ENCODE data around the gene TSPAN14. TPM values are rescaled to one million over a fixed set of nuclear protein-coding genes. Genes with fewer than 3 reads are reported as not detected.

TSPAN14 gene
- total and polyA plus RNA-seq, 2 donors (not counting 1 experiment from before 2014, with no cell fraction given), result 12.1 to 50.0 TPM

DNA sequence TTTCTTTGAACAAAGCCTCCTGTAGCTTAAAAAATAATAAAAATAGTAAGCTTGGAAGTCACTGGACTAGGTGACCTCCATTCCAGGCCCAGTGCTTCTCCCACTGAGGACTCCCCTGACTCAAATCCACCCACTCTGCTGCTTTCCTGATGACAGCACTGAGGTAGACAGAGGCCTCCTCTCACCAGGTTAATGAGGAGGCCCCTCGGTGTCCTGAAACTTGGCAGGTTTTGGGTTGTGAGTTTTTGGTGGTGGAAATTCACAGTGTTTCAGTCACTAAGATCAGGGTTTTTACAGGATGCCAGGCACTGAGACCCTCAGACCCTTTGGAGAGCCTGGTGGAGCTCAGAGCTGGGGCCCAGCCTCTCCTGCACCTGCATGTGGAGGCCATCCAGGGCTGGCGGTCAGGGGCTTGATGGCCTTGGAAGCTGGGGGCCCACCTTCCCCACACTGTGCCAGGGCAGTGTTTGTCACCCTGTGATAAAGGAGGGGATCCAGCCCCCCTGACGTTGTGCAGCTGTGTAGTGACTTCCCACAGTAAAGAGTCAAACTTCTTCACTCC lies 19.1 kb downstream of the TSPAN14 start:
- Histone ChIP-seq H3K79me2 (ENCODE audit: control insufficient read depth, insufficient read depth, low read length) (peaks cover 38% of the 10 kb centered on the region), H3K9me3 (ENCODE audit: control insufficient read depth, insufficient read depth, low read depth, low read length) (no peaks in the 10 kb centered on the region), H3K9ac (ENCODE audit: insufficient read depth, low read length) (no peak overlapping the region), H4K20me1 (ENCODE audit: control insufficient read depth, extremely low read depth, insufficient read depth, low read length) (no peaks in the 10 kb centered on the region), H3K4me3 (replicated peaks in 1 of 4; ENCODE audit: control extremely low read depth in 1 of 4, insufficient read depth in 1 of 4, low read depth in 3 of 4, low read length in 4 of 4) (no peak overlapping the region), H3K27me3 (ENCODE audit: control insufficient read depth, insufficient read depth, low read length) (no peaks in the 10 kb centered on the region), H3K36me3 (ENCODE audit: control insufficient read depth, insufficient read depth, low read length) (peaks cover 1% of the 10 kb centered on the region), H3K27ac (ENCODE audit: insufficient read depth, low read length) (peak overlapping the region; percentile 49), H3K4me1 (ENCODE audit: control insufficient read depth, extremely low read depth, insufficient read depth, low read length) (peaks cover 27% of the 10 kb centered on the region), H2AFZ (ENCODE audit: low read length) (no peak overlapping the region), H3K4me2 (ENCODE audit: extremely low read depth, insufficient read depth, low read length) (no peak overlapping the region)
- no peak for DNase-seq (ENCODE audit: low read depth in 2 of 2)
- no peak for TF ChIP-seq CTCF (conservative IDR thresholded peaks at IDR 0.05 in 1 of 2, IDR thresholded peaks at IDR 0.05 in 1 of 2; ENCODE audit: low read depth in 1 of 2, low read length in 2 of 2)
- no peak for TF ChIP-seq EZH2 (IDR thresholded peaks at IDR 0.05; ENCODE audit: low read length, missing control alignments)

- DNase-seq (ENCODE audit: low read depth in 2 of 2), result peak; percentile 31 to 59
- Histone ChIP-seq H2AFZ (ENCODE audit: low read length) (no peak overlapping the region), H3K79me2 (ENCODE audit: control insufficient read depth, insufficient read depth, low read length) (peaks cover 36% of the 10 kb centered on the region), H3K9ac (ENCODE audit: insufficient read depth, low read length) (no peak overlapping the region), H3K27me3 (ENCODE audit: control insufficient read depth, insufficient read depth, low read length) (no peaks in the 10 kb centered on the region), H3K36me3 (ENCODE audit: control insufficient read depth, insufficient read depth, low read length) (peaks cover 1% of the 10 kb centered on the region), H3K4me1 (ENCODE audit: control insufficient read depth, extremely low read depth, insufficient read depth, low read length) (peaks cover 27% of the 10 kb centered on the region), H3K9me3 (ENCODE audit: control insufficient read depth, insufficient read depth, low read depth, low read length) (no peaks in the 10 kb centered on the region), H3K4me2 (ENCODE audit: extremely low read depth, insufficient read depth, low read length) (no peak overlapping the region), H3K27ac (ENCODE audit: insufficient read depth, low read length) (peak overlapping the region; percentile 49), H3K4me3 (replicated peaks in 1 of 4; ENCODE audit: control extremely low read depth in 1 of 4, insufficient read depth in 1 of 4, low read depth in 3 of 4, low read length in 4 of 4) (no peak overlapping the region), H4K20me1 (ENCODE audit: control insufficient read depth, extremely low read depth, insufficient read depth, low read length) (no peaks in the 10 kb centered on the region)
- no peak for TF ChIP-seq EZH2 (IDR thresholded peaks at IDR 0.05; ENCODE audit: low read length, missing control alignments)
- no peak for TF ChIP-seq CTCF (conservative IDR thresholded peaks at IDR 0.05 in 1 of 2, IDR thresholded peaks at IDR 0.05 in 1 of 2; ENCODE audit: low read depth in 1 of 2, low read length in 2 of 2)
Observed at GRCh38 chr10:80473692-80474596, 19.8 kb downstream of the TSPAN14 start.

GRCh38 chr10:80474597-80474910 lies 20.4 kb downstream of the TSPAN14 start:
- Histone ChIP-seq H3K79me2 (ENCODE audit: control insufficient read depth, insufficient read depth, low read length) (peaks cover 36% of the 10 kb centered on the region), H2AFZ (ENCODE audit: low read length) (no peak overlapping the region), H3K36me3 (ENCODE audit: control insufficient read depth, insufficient read depth, low read length) (peaks cover 1% of the 10 kb centered on the region), H3K4me2 (ENCODE audit: extremely low read depth, insufficient read depth, low read length) (no peak overlapping the region), H3K9me3 (ENCODE audit: control insufficient read depth, insufficient read depth, low read depth, low read length) (no peaks in the 10 kb centered on the region), H3K9ac (ENCODE audit: insufficient read depth, low read length) (no peak overlapping the region), H3K4me3 (replicated peaks in 1 of 4; ENCODE audit: control extremely low read depth in 1 of 4, insufficient read depth in 1 of 4, low read depth in 3 of 4, low read length in 4 of 4) (no peak overlapping the region), H3K27me3 (ENCODE audit: control insufficient read depth, insufficient read depth, low read length) (no peaks in the 10 kb centered on the region), H4K20me1 (ENCODE audit: control insufficient read depth, extremely low read depth, insufficient read depth, low read length) (no peaks in the 10 kb centered on the region), H3K27ac (ENCODE audit: insufficient read depth, low read length) (no peak overlapping the region), H3K4me1 (ENCODE audit: control insufficient read depth, extremely low read depth, insufficient read depth, low read length) (peaks cover 27% of the 10 kb centered on the region)
- no peak for TF ChIP-seq EZH2 (IDR thresholded peaks at IDR 0.05; ENCODE audit: low read length, missing control alignments)
- TF ChIP-seq CTCF (conservative IDR thresholded peaks at IDR 0.05 in 1 of 2, IDR thresholded peaks at IDR 0.05 in 1 of 2; ENCODE audit: low read depth in 1 of 2, low read length in 2 of 2), result no peak
- DNase-seq (ENCODE audit: low read depth in 2 of 2), result no peak
